Muscle of leg (tissue), 11 donors: Measurements from ENCODE around the gene CAMTA1. TPM values are rescaled to one million over a fixed set of nuclear protein-coding genes. Genes with fewer than 3 reads are reported as not detected.

Experiments
- DNase-seq: peaks from one replicate; pipeline ENCODE4 v3.0.0; 2013
- H3K27ac ChIP-seq: one replicate; pipeline ENCODE4 v1.5.1; 2013; ENCODE audit warnings: mild to moderate bottlenecking, low read length, control low read depth
- H3K27me3 ChIP-seq: one replicate; pipeline ENCODE4 v1.6.1; 2013; ENCODE audit warnings: low read length; ENCODE audit not compliant: control insufficient read depth, insufficient read depth
- H3K36me3 ChIP-seq: one replicate; pipeline ENCODE4 v1.6.1; 2013; ENCODE audit warnings: low read length; ENCODE audit not compliant: control insufficient read depth, insufficient read depth
- H3K4me1 ChIP-seq: one replicate; pipeline ENCODE4 v1.6.1; 2013; ENCODE audit warnings: low read length; ENCODE audit not compliant: control insufficient read depth, insufficient read depth
- H3K4me3 ChIP-seq: one replicate; pipeline ENCODE4 v1.5.1; 2013; ENCODE audit warnings: low read length, control low read depth
- H3K9me3 ChIP-seq: replicated peaks from 2 replicates; pipeline ENCODE4 v1.6.1; 2013; ENCODE audit warnings: low read depth, low read length; ENCODE audit not compliant: control insufficient read depth
- WGBS: methylation state at CpG from one replicate; pipeline ENCODE4 v1.1.5; 2013; ENCODE audit warnings: missing lambda C conversion rate; ENCODE audit not compliant: insufficient coverage; 5-methylcytosine and 5-hydroxymethylcytosine counted together
- polyA plus RNA-seq, 8 donors: library from polyadenylated mRNA; unstranded; fragments of 120-200 nt; gene quantifications; one replicate each; pipeline versions ENCODE4 v1.2.1 to v1.2.3, GENCODE V29; 2013; ENCODE audit warnings: inconsistent platforms in 1 of 8, low replicate concordance in 1 of 8; ENCODE audit not compliant: insufficient read length in 8 of 8, insufficient read depth in 1 of 8
- total RNA-seq: library from RNA; stranded (reverse); fragments of 120-200 nt; gene quantifications from one replicate; pipeline ENCODE4 v1.2.4, GENCODE V29; 2013

CAMTA1 gene
- total and polyA plus RNA-seq, 9 donors: 36.4 to 56.4 (median 47.7) TPM

- H3K27me3 ChIP-seq: peaks cover 3% of the 10 kb centered on the region
- H3K4me3 ChIP-seq: no peak overlapping the region
- H3K27ac ChIP-seq: no peak overlapping the region
- WGBS: 80% methylated on average over 3 of the region's 6 CpGs
- no peak for DNase-seq
- no peaks in the 10 kb centered on the region for H3K9me3 ChIP-seq
- no peaks in the 10 kb centered on the region for H3K4me1 ChIP-seq
- no peaks in the 10 kb centered on the region for H3K36me3 ChIP-seq
These were observed 300.3 kb downstream of the CAMTA1 start for GRCh38 chr1:7085521-7085920.

- no peak for DNase-seq
- peaks cover 3% of the 10 kb centered on the region for H3K27me3 ChIP-seq
- WGBS: 81% methylated on average over 6 of the region's 11 CpGs
- H3K9me3 ChIP-seq: no peaks in the 10 kb centered on the region
- no peak overlapping the region for H3K27ac ChIP-seq
- no peaks in the 10 kb centered on the region for H3K4me1 ChIP-seq
- no peaks in the 10 kb centered on the region for H3K36me3 ChIP-seq
- H3K4me3 ChIP-seq: no peak overlapping the region
These were observed 300.9 kb downstream of the CAMTA1 start for GRCh38 chr1:7086106-7086505.

- H3K9me3 ChIP-seq: no peaks in the 10 kb centered on the region
- WGBS: 89% methylated on average over 9 of the region's 9 CpGs
- H3K4me3 ChIP-seq: no peak overlapping the region
- DNase-seq: no peak
- H3K36me3 ChIP-seq: no peaks in the 10 kb centered on the region
- peaks cover 7% of the 10 kb centered on the region for H3K27me3 ChIP-seq
- no peak overlapping the region for H3K27ac ChIP-seq
- no peaks in the 10 kb centered on the region for H3K4me1 ChIP-seq
These were observed 302.6 kb downstream of the CAMTA1 start for GRCh38 chr1:7087888-7088287.

GRCh38 chr1:7089497-7089896 is 304.2 kb downstream of the CAMTA1 start:
- Histone ChIP-seq H3K27me3 (peaks cover 5% of the 10 kb centered on the region), H3K9me3 (no peaks in the 10 kb centered on the region), H3K4me3 (no peak overlapping the region), H3K4me1 (no peaks in the 10 kb centered on the region), H3K27ac (no peak overlapping the region), H3K36me3 (no peaks in the 10 kb centered on the region)
- 56% methylated on average over 4 of the region's 5 CpGs for WGBS
- DNase-seq: no peak

GRCh38 chr1:7093297-7093696 is 308.0 kb downstream of the CAMTA1 start:
- Histone ChIP-seq H3K27me3 (peaks cover 21% of the 10 kb centered on the region), H3K9me3 (no peaks in the 10 kb centered on the region), H3K4me1 (no peaks in the 10 kb centered on the region), H3K4me3 (no peak overlapping the region), H3K27ac (no peak overlapping the region), H3K36me3 (no peaks in the 10 kb centered on the region)
- DNase-seq: no peak
- WGBS: 60% methylated on average over 5 of the region's 10 CpGs

- Histone ChIP-seq H3K36me3 (no peaks in the 10 kb centered on the region), H3K27me3 (peaks cover 21% of the 10 kb centered on the region)
These were observed 308.8 kb downstream of the CAMTA1 start for GRCh38 chr1:7094086-7094485.

GRCh38 chr1:7094509-7094908 is 309.3 kb downstream of the CAMTA1 start:
- WGBS: 46% methylated on average over 7 of the region's 10 CpGs
- peaks cover 22% of the 10 kb centered on the region for H3K27me3 ChIP-seq

More at GRCh38 chr1:7094086-7094485, 308.8 kb downstream of the CAMTA1 start:
- no peak for DNase-seq
- no peak overlapping the region for H3K4me3 ChIP-seq
- peaks cover 5% of the 10 kb centered on the region for H3K4me1 ChIP-seq
- H3K27ac ChIP-seq: no peak overlapping the region
- H3K9me3 ChIP-seq: no peaks in the 10 kb centered on the region
- no CpG with 5 or more reads among the region's 4 CpGs for WGBS

GRCh38 chr1:7095343-7095964 is 310.2 kb downstream of the CAMTA1 start:
- DNase-seq: no peak
- Histone ChIP-seq H3K4me3 (no peak overlapping the region), H3K36me3 (no peaks in the 10 kb centered on the region), H3K27me3 (peaks cover 28% of the 10 kb centered on the region), H3K4me1 (peaks cover 11% of the 10 kb centered on the region), H3K9me3 (no peaks in the 10 kb centered on the region), H3K27ac (no peak overlapping the region)
- 81% methylated on average over 6 of the region's 12 CpGs for WGBS

More at GRCh38 chr1:7094509-7094908, 309.3 kb downstream of the CAMTA1 start:
- no peak for DNase-seq
- no peaks in the 10 kb centered on the region for H3K36me3 ChIP-seq
- no peak overlapping the region for H3K27ac ChIP-seq
- H3K9me3 ChIP-seq: no peaks in the 10 kb centered on the region
- H3K4me1 ChIP-seq: peaks cover 6% of the 10 kb centered on the region
- H3K4me3 ChIP-seq: no peak overlapping the region

- Histone ChIP-seq H3K9me3 (no peaks in the 10 kb centered on the region), H3K4me1 (peaks cover 16% of the 10 kb centered on the region), H3K36me3 (no peaks in the 10 kb centered on the region), H3K27me3 (peaks cover 27% of the 10 kb centered on the region), H3K4me3 (no peak overlapping the region), H3K27ac (no peak overlapping the region)
- 87% methylated on average over 17 of the region's 21 CpGs for WGBS
- no peak for DNase-seq
These were observed 312.8 kb downstream of the CAMTA1 start for GRCh38 chr1:7097938-7098592.

- Histone ChIP-seq H3K9me3 (no peaks in the 10 kb centered on the region), H3K4me3 (no peak overlapping the region), H3K36me3 (no peaks in the 10 kb centered on the region), H3K27me3 (peaks cover 27% of the 10 kb centered on the region), H3K4me1 (peaks cover 16% of the 10 kb centered on the region), H3K27ac (no peak overlapping the region)
- no peak for DNase-seq
- WGBS: 70% methylated on average over 4 of the region's 7 CpGs
These were observed 313.4 kb downstream of the CAMTA1 start for GRCh38 chr1:7098641-7099040.
